K562 (cell line): ENCODE results near the gene CYP11A1. TPM values are rescaled to one million over a fixed set of nuclear protein-coding genes. Genes with fewer than 3 reads are reported as not detected.

Experiments used
- ATAC-seq: fragments of 200-7000 bp; cut with Tn5 transposase; 3 replicates; pipeline ENCODE4 v1.9.1; 2020; ENCODE audit warnings: moderate library complexity
- BruUV-seq: library from RNA; stranded (reverse); fragments of 400-500 nt; replicated peaks from 2 replicates; lab custom pipeline; 2021; lab: Mats Ljungman, UMichigan
- CTCF ChIA-PET: fragments of 300-600 bp; formaldehyde crosslinking; extraction: SDS; loops from one replicate; lab custom pipeline; 2021; ENCODE audit warnings: low intra/inter-chr PET ratio; lab: Yijun Ruan, JAX
- POLR2A ChIA-PET: fragments of 300-600, 350-650 bp; sonication (Branson Sonifier 250); formaldehyde crosslinking; extraction: SDS; loops from one replicate; lab custom pipeline; 2021; ENCODE audit warnings: antibody characterized with exemption, inconsistent platforms; lab: Yijun Ruan, JAX
- DNase-seq, 4 experiments: peaks; one replicate each; pipeline versions ENCODE4 v3.0.0 to v3.0.0-alpha.2; 2011 to 2018; ENCODE audit warnings: low spot score in 3 of 4, mixed read lengths in 3 of 4; ENCODE audit errors: extremely low read depth in 1 of 4
- FAIRE-seq: peaks from 2 replicates; lab custom pipeline; 2011; peaks lifted over from hg19 to GRCh38; lab: Jason Lieb, UNC
- H2AFZ ChIP-seq: 2 replicates; pipeline ENCODE4 v1.6.0; 2011; ENCODE audit warnings: low read depth, low read length, control low read depth, inconsistent platforms
- H3K27ac ChIP-seq: fragments of 200-600 bp; 3 replicates; pipeline ENCODE4 v1.8.0; 2011; ENCODE audit warnings: low read depth, mild to moderate bottlenecking, control low read depth, inconsistent platforms, low read length, moderate library complexity, mixed read lengths; ENCODE audit errors: extremely low read depth
- H3K27me3 ChIP-seq, 2 experiments: fragments of 300-600 bp in 1 of 2; 2 replicates in 1 of 2; 3 replicates in 1 of 2; pipeline versions ENCODE4 v1.6.0 to v1.8.0; 2011; ENCODE audit warnings: inconsistent platforms in 2 of 2, low read length in 2 of 2, mild to moderate bottlenecking in 1 of 2, mixed read lengths in 1 of 2, moderate library complexity in 1 of 2; ENCODE audit not compliant: control insufficient read depth in 2 of 2, insufficient read depth in 2 of 2
- H3K36me3 ChIP-seq: fragments of 300-600 bp; 3 replicates; pipeline ENCODE4 v1.8.0; 2011; ENCODE audit warnings: mild to moderate bottlenecking, low read length, inconsistent platforms; ENCODE audit not compliant: control insufficient read depth, insufficient read depth
- H3K4me1 ChIP-seq, 2 experiments: fragments of 200-600 bp in 1 of 2; replicated peaks in 1 of 2; 2 replicates in 1 of 2; 3 replicates in 1 of 2; pipeline versions ENCODE4 v1.5.1 to v1.8.0; 2011; ENCODE audit warnings: inconsistent platforms in 2 of 2, low read length in 2 of 2, mild to moderate bottlenecking in 1 of 2, mixed read lengths in 1 of 2, moderate library complexity in 1 of 2; ENCODE audit not compliant: control insufficient read depth in 2 of 2, insufficient read depth in 2 of 2
- H3K4me2 ChIP-seq: 2 replicates; pipeline ENCODE4 v1.6.1; 2011; ENCODE audit warnings: low read length, control low read depth, inconsistent platforms, mixed read lengths; ENCODE audit not compliant: insufficient read depth
- H3K4me3 ChIP-seq: fragments of 200-600 bp; sonication (generic), shearing (Covaris generic); 2 replicates; pipeline ENCODE4 v1.5.1; 2016; ENCODE audit warnings: control low read depth, inconsistent platforms
- H3K79me2 ChIP-seq: fragments of 200-600 bp; 3 replicates; pipeline ENCODE4 v1.8.0; 2011; ENCODE audit warnings: low read length, inconsistent platforms; ENCODE audit not compliant: control insufficient read depth, insufficient read depth
- H3K9ac ChIP-seq, 2 experiments: 2 replicates each; pipeline versions ENCODE4 v1.6.0 to v1.6.1; 2011; ENCODE audit warnings: low read depth in 2 of 2, low read length in 2 of 2, control low read depth in 1 of 2, inconsistent platforms in 1 of 2, mild to moderate bottlenecking in 1 of 2, mixed read lengths in 1 of 2; ENCODE audit not compliant: insufficient read depth in 1 of 2
- H3K9me1 ChIP-seq: one replicate; pipeline ENCODE4 v1.6.0; 2011; ENCODE audit warnings: inconsistent platforms, mild to moderate bottlenecking, low read length, moderate library complexity; ENCODE audit not compliant: control insufficient read depth, insufficient read depth
- H3K9me3 ChIP-seq: replicated peaks from 2 replicates; pipeline ENCODE4 v1.5.1; 2011; ENCODE audit warnings: low read depth, low read length, inconsistent platforms; ENCODE audit not compliant: control insufficient read depth, insufficient read depth
- H4K20me1 ChIP-seq: replicated peaks from 2 replicates; pipeline ENCODE4 v1.6.1; 2011; ENCODE audit warnings: low read length, inconsistent platforms, mixed read lengths; ENCODE audit not compliant: control insufficient read depth, insufficient read depth
- ERF ChIP-seq: fragments of 450-650 bp; formaldehyde crosslinking; IDR thresholded peaks from 2 replicates; pipeline ENCODE4 v1.4.0; 2020; ENCODE audit warnings: mild to moderate bottlenecking, mixed read lengths
- NFE2L1 ChIP-seq: fragments of 450-650 bp; IDR thresholded peaks from 2 replicates; pipeline ENCODE4 v1.6.1; 2016; ENCODE audit warnings: missing genetic modification characterization, low read depth, mild to moderate bottlenecking, missing compliant biosample characterization, moderate library complexity, borderline replicate concordance
- SAP30 ChIP-seq: fragments of 200-600 bp; sonication (generic); IDR thresholded peaks from 2 replicates; pipeline ENCODE4 v1.6.1; 2012; ENCODE audit warnings: borderline replicate concordance, low read depth, mild to moderate bottlenecking, moderate library complexity, low read length, control low read depth, inconsistent platforms; ENCODE audit not compliant: insufficient read depth, poor library complexity, severe bottlenecking
- VEZF1 ChIP-seq: fragments of 200-800 bp; sonication (Bioruptor generic); IDR thresholded peaks from 2 replicates; pipeline ENCODE4 v1.6.1; 2017; ENCODE audit warnings: missing genetic modification characterization, missing compliant biosample characterization
- ZBTB40 ChIP-seq, 2 experiments: fragments of 450-650 bp in 1 of 2; sonication (generic) in 1 of 2; formaldehyde crosslinking in 1 of 2; IDR thresholded peaks; 2 replicates each; pipeline versions ENCODE4 v1.7.1 to v1.9.0; 2016 to 2022; ENCODE audit warnings: inconsistent platforms in 1 of 2, mild to moderate bottlenecking in 1 of 2, missing genetic modification reagents in 1 of 2
- WGBS: fragments of 100-300 bp; shearing (Covaris generic); methylation state at CpG from one replicate; pipeline ENCODE4 v1.1.6; 2016; ENCODE audit warnings: low coverage, mixed read lengths; ENCODE audit not compliant: insufficient coverage; ENCODE audit errors: missing lambda C conversion rate; 5-methylcytosine and 5-hydroxymethylcytosine counted together
- in situ Hi-C: fragments of 300-500 bp; cut with MboI; formaldehyde crosslinking; loops from 4 replicates; pipeline ENCODE4 v1.15.0; 2018; ENCODE audit warnings: inconsistent platforms, mixed read lengths
- intact Hi-C: fragments of 100-400 bp; cut with micrococcal nuclease; formaldehyde crosslinking; loops from 2 replicates; pipeline ENCODE4 v1.14.2; 2022
- polyA plus RNA-seq, 8 experiments: library from polyadenylated mRNA; depleted of rRNA in 4 of 8; stranded (reverse) in 5 of 8; unstranded in 3 of 8; fragments of >200 nt; fragmentation: Nextera tagmentation in 2 of 8; fragmentation: Illumina TruSeq in 1 of 8; extraction: Ambion mirVana in 2 of 8; extraction: Trizol in 1 of 8; gene quantifications; 2 replicates each; pipeline versions ENCODE4 v1.2.1 to v1.2.3, GENCODE V29; 2011 to 2014; ENCODE audit warnings: inconsistent platforms in 1 of 8, missing spikeins in 1 of 8
- total RNA-seq, 7 experiments: library from RNA; depleted of rRNA in 6 of 7; stranded (reverse); fragments of >200 nt in 6 of 7; fragmentation: Illumina TruSeq in 2 of 7; extraction: Trizol in 2 of 7; gene quantifications; 2 replicates each; pipeline versions ENCODE4 v1.2.1 to v1.2.3, GENCODE V29; 2011 to 2021; ENCODE audit warnings: low replicate concordance in 1 of 7

The CYP11A1 gene
- total and polyA plus RNA-seq, 9 of the 15 experiments (the other 6 are each of a cell fraction or from before 2014, with no cell fraction given), result 0.06 to 0.24 (median 0.10) TPM; not detected in 4

- CTCF ChIA-PET, result interaction anchor here (0.7 to 5.9 kb wide), 5 partner anchors 9 to 248 kb away, joined by 3 to 102 read pairs (median 13); no protein-coding TSS in a partner anchor
- H3K4me3 ChIP-seq, result no peak overlapping the region
- POLR2A ChIA-PET, result interaction anchor here (0.7 to 3.9 kb wide), 6 partner anchors 10 to 377 kb away, joined by 3 to 12 read pairs (median 4); partner anchors contain the start of genes SEMA7A and UBL7
- intact Hi-C loops, result loop anchor here (2.0 kb wide), 2 partner anchors 100 to 108 kb away; no protein-coding TSS in a partner anchor
- H3K4me1 ChIP-seq, result peaks cover 32 to 59% of the 10 kb centered on the region in 2 experiments
- DNase-seq (no peak), FAIRE-seq (no peak), ATAC-seq (no peak)
- no peaks in the 10 kb centered on the region for H3K9me3 ChIP-seq
- H3K27ac ChIP-seq, result no peak overlapping the region
- BruUV-seq, result no TSS peak
- H3K9me1 ChIP-seq, result no peaks in the 10 kb centered on the region
- H3K36me3 ChIP-seq, result no peaks in the 10 kb centered on the region
- H4K20me1 ChIP-seq, result no peaks in the 10 kb centered on the region
- H2AFZ ChIP-seq, result no peak overlapping the region
- no peak overlapping the region for H3K9ac ChIP-seq
- in situ Hi-C loops, result no loop called here
- no peak overlapping the region for H3K4me2 ChIP-seq
- no peaks in the 10 kb centered on the region for H3K79me2 ChIP-seq
- no peaks in the 10 kb centered on the region for H3K27me3 ChIP-seq
- WGBS, result 79% methylated on average over 4 of the region's 4 CpGs
- TF ChIP-seq ERF (no peak), ZBTB40 (IDR thresholded peaks at IDR 0.05) (no peak), ZBTB40 (CRISPR knock-in tag; IDR thresholded peaks at IDR 0.05) (no peak), SAP30 (no peak), NFE2L1 (tag) (no peak), VEZF1 (CRISPR knock-in tag) (no peak)
These were observed 15.8 kb upstream of the CYP11A1 start for GRCh38 chr15:74383286-74383685.
